Iris pigment epithelial cell (primary cell): ENCODE results near the gene TAF6.
"Not testable (repeated sequence)": the region's sequence is repeated elsewhere in the genome, so short reads cannot be mapped to it uniquely, and the experiment has no call there.

ENCODE experiments used
- DNase-seq: peaks from one replicate; pipeline ENCODE4 v3.0.0-alpha.2; 2011; ENCODE audit warnings: low read depth

TAF6 gene

GRCh38 chr7:100152404-100152803 lies 33.2 kb upstream of the TAF6 start:
- no peak for DNase-seq

DNA sequence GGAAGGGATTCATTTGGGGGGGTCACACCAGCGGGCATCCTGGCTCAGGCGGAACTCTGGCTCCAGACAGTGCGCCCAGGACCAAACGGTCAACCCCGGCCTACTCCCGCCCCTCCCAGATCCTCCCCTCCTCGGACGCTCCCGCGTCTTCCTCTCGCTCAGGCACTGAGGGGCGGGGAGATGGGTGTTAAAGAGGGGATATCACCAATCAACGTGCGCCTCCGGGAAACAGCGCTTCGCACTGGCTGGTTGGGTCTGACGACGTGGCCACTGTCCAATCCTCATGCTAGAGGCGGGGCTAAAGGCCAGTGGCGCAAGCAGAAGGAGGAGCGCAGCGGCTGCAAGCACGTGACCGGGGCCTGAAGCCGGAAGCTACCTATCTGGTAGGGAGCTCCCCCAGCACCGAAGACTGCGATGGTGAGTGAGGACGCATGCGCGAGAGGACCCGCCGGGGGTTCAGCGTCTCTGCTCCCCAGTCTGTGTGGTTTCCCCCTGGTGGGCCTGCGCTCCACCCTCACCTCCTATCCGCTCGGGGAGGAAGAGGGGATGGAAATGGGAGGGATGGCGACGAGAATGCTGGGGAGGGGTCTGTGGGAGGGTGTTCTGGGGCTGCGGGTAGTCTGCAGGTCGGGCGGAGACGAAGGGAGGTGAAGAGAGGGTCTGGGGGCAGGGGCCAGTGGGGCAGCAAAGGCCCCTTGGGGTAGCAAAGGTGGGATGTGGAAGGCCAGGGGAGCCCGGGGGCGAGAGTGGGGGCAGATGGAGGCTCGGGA lies 29.6 kb upstream of the TAF6 start, which contains the start of gene LAMTOR4:
LAMTOR4 (plus strand) TSS at position 360 of the 770 bp plus-strand sequence; CDS start at position 415, 55 bp downstream.
- DNase-seq = peak; percentile 99

DNA sequence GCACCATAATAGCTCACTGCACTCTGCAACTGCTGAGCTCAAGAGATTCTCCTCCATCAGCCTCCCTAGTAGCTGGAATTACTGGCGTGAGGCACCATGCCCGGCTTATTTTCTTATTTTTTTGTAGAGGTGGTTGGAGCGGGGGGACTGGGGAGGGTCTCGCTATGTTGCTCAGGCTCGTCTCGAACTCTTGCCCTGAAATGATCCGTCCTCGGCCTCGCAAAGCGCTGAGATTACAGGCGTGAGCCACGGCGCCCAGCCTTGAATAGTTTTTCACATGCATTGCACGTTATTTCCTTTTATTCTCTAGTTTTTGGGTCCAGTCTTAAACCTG lies 29.0 kb upstream of the TAF6 start:
- DNase-seq = no peak

- DNase-seq = no peak
Observed at GRCh38 chr7:100147278-100147677, 28.1 kb upstream of the TAF6 start.

GRCh38 chr7:100146350-100146749 lies 27.2 kb upstream of the TAF6 start:
- DNase-seq = peak; percentile 81

- no peak for DNase-seq
Observed at GRCh38 chr7:100142461-100142860, 23.3 kb upstream of the TAF6 start.

- DNase-seq = no peak
Observed at GRCh38 chr7:100141555-100141949, 22.4 kb upstream of the TAF6 start.

DNA sequence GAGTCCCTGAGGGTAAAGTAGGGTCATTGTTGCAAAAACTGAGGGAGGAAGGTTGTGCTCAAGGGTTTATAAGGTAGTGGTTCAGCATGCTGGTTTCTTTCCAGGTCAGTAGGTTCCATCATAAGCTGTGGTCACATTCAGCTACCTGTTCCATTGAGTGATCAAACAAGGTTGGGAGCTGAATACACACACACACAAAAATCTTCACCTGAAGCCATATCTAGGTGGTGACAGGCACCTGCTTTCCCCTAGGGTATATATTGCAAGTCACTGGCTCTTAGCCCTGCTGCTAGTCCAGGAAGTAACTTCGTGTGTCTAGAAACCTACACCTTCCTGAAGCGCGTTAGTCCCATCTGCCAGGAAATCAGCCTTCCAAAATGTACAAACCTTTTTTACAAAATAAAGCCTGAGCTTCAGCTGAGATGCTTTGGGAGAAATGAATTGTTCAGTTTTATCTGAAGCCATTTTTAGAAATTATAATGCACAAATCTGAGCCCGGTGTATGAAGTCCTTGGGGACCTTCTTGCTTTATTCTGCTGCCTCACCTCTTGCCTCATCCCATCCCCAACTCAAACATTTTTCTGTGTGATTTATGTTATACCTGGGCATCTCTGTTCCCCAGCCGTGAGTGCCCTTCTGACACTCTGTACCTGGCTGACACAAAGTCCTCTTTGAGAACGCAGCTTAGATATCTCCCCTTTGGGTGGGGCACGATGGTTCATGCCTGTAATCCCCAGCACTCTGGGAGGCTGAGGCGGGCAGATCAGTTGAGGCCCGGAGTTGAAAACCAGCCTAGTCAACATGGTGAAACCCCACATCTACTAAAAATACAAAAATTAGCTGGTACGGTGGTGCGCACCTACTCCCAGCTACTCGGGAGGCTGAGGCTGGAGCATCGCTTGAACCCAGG lies 18.9 kb upstream of the TAF6 start:
- DNase-seq = no peak

GRCh38 chr7:100132697-100133151 lies 13.6 kb upstream of the TAF6 start:
- DNase-seq = peak; percentile 69

DNA sequence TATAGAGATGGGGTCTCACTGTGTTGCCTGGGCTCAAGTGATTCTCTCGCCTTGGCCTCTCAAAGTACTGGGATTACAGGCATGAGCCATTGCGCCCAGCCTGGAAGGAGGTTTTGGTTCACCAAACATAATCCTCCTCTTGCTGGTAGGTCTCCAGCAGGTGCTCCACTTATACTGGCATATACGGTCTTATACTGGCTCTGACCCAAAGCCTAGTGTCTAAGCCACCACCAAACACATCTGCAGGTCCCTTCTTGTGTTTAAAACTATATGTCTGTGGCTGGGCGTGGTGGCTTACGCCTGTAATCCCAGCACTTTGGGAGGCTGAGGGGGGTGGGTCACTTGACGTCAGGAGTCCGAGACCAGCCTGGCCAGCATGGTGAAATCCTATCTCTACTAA lies 13.0 kb upstream of the TAF6 start:
- DNase-seq = no peak

GRCh38 chr7:100130608-100131453 lies 11.7 kb upstream of the TAF6 start:
- peak; percentile 39 for DNase-seq

DNA sequence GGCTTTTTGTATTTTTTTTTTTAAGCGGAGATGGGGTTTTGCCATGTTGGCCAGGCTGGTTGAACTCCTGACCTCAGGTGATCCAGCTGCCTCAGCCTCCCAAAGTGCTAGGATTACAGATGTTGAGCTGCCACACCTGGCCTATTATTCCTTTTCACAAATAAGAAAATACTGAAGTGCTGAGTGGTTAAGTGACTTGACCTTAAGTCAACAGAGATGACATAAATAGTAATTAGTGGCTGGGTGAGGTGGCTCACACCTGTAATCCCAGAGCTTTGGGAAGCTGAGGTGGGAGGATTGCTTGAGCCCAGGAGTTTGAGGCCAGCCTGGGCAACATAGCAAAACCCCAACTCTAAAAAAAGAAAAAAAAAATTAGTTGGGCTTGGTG lies 11.1 kb upstream of the TAF6 start:
- not testable (repeated sequence) for DNase-seq

DNA sequence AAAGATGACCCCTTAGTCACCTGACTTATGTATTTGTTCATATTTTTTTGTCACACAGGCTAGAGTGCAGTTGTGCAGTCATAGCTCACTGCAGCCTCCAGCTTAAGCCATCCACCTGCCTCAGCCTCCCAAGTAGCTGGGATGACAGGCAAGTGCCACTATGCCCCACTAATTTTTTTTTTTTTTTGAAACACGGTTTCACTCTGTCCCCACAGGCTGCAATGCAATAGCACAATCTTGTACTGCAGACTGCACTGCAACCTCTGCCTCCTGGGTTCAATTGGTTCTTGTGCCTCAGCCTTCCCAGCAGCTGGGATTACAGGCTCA lies 9.4 kb upstream of the TAF6 start:
- no peak for DNase-seq

- DNase-seq = peak; percentile 17
Observed at GRCh38 chr7:100127866-100128636, 8.9 kb upstream of the TAF6 start.

GRCh38 chr7:100126931-100127865 lies 8.0 kb upstream of the TAF6 start, which contains the start of gene MBLAC1:
Gene MBLAC1 (plus strand): TSS chr7:100126967. CDS start chr7:100127396, 429 bp downstream.
- peak; percentile 92 for DNase-seq

- no peak for DNase-seq
Observed at GRCh38 chr7:100126239-100126930, 7.2 kb upstream of the TAF6 start.

GRCh38 chr7:100124301-100125230 lies 5.4 kb upstream of the TAF6 start:
- no peak for DNase-seq

DNA sequence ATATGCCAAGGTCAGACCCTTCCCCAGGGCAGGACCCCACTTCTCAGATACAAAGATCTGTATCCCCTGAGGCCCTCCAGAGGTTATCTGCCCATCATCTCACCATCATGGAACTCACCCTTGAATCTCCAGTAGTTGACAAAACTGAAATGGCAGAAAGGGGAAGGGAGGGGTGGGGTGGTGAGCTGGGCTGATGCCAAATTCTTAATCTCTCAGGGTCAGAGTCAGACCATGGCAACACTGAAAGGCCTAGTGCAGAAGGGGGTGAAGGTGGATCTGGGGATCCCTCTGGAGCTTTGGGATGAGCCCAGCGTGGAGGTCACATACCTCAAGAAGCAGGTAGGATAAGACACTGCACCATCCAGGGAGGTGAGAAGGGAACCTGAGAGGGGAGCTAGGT lies 3.4 kb upstream of the TAF6 start:
- DNase-seq = no peak

GRCh38 chr7:100122067-100122466 lies 2.9 kb upstream of the TAF6 start:
- DNase-seq = no peak
